H1 (cell line): ENCODE measurements around the gene AVPI1. TPM values are rescaled to one million over a fixed set of nuclear protein-coding genes. Genes with fewer than 3 reads are reported as not detected.

Source experiments
- CTCF ChIA-PET: fragments of 300-600 bp; sonication (Branson Sonifier 250); formaldehyde crosslinking; loops from one replicate; lab custom pipeline; 2021; ENCODE audit not compliant: partially characterized antibody; lab: Charles Lee
- POLR2A ChIA-PET: fragments of 300-600 bp; sonication (Branson Sonifier 250); formaldehyde crosslinking; loops from one replicate; lab custom pipeline; 2021; ENCODE audit warnings: inconsistent platforms; ENCODE audit not compliant: partially characterized antibody; lab: Charles Lee
- DNase-seq, 2 experiments: peaks; one replicate each; pipeline versions ENCODE4 v3.0.0 to v3.0.0-alpha.2; 2010 to 2022; ENCODE audit warnings: low spot score in 2 of 2, low read depth in 1 of 2, mixed read lengths in 1 of 2
- FAIRE-seq: peaks from 2 replicates; lab custom pipeline; 2011; peaks lifted over from hg19 to GRCh38; lab: Jason Lieb, UNC
- H2AFZ ChIP-seq: 2 replicates; pipeline ENCODE4 v1.8.1; 2012; ENCODE audit warnings: low read length, inconsistent platforms
- H2AK5ac ChIP-seq: 2 replicates; pipeline ENCODE4 v1.6.1; 2013; ENCODE audit warnings: low read depth, low read length
- H2BK120ac ChIP-seq: replicated peaks from 2 replicates; pipeline ENCODE3; 2013; ENCODE audit warnings: low read depth, low read length, inconsistent platforms
- H2BK12ac ChIP-seq: 2 replicates; pipeline ENCODE4 v1.6.1; 2013; ENCODE audit warnings: low read depth, low read length
- H2BK15ac ChIP-seq: 2 replicates; pipeline ENCODE4 v1.6.1; 2013; ENCODE audit warnings: low read length
- H2BK20ac ChIP-seq: 2 replicates; pipeline ENCODE4 v1.6.1; 2013; ENCODE audit warnings: low read length
- H2BK5ac ChIP-seq: 2 replicates; pipeline ENCODE4 v1.6.1; 2013; ENCODE audit warnings: low read depth, low read length
- H3K14ac ChIP-seq: 2 replicates; pipeline ENCODE4 v1.6.1; 2013; ENCODE audit warnings: inconsistent platforms; ENCODE audit not compliant: insufficient read length
- H3K18ac ChIP-seq: 2 replicates; pipeline ENCODE4 v1.6.1; 2013; ENCODE audit warnings: low read length; ENCODE audit errors: extremely low read depth
- H3K23ac ChIP-seq: 2 replicates; pipeline ENCODE4 v1.6.1; 2013; ENCODE audit warnings: inconsistent platforms; ENCODE audit not compliant: insufficient read length
- H3K23me2 ChIP-seq: 2 replicates; pipeline ENCODE4 v1.6.1; 2013; ENCODE audit warnings: low read depth, low read length
- H3K27ac ChIP-seq: 2 replicates; pipeline ENCODE4 v1.6.1; 2011; ENCODE audit warnings: low read depth, low read length, inconsistent platforms
- H3K27me3 ChIP-seq, 4 experiments: replicated peaks in 1 of 4; 1 replicate in 1 of 4; 2 replicates in 3 of 4; pipeline versions ENCODE4 v1.6.1 to v1.8.1; 2011 to 2013; ENCODE audit warnings: low read length in 3 of 4, mild to moderate bottlenecking in 3 of 4, inconsistent platforms in 2 of 4, mixed read lengths in 2 of 4, moderate library complexity in 1 of 4; ENCODE audit not compliant: control insufficient read depth in 3 of 4, insufficient read depth in 3 of 4; ENCODE audit errors: extremely low read depth in 1 of 4
- H3K36me3 ChIP-seq, 4 experiments: 2 replicates each; pipeline versions ENCODE4 v1.6.1 to v1.8.1; 2011 to 2013; ENCODE audit warnings: mild to moderate bottlenecking in 4 of 4, low read length in 3 of 4, moderate library complexity in 2 of 4, control low read depth in 1 of 4, inconsistent platforms in 1 of 4; ENCODE audit not compliant: insufficient read depth in 4 of 4, control insufficient read depth in 2 of 4
- H3K4ac ChIP-seq: replicated peaks from 2 replicates; pipeline ENCODE3; 2013; ENCODE audit warnings: low read length, low read depth, mixed read lengths, inconsistent platforms; ENCODE audit not compliant: insufficient read length
- H3K4me1 ChIP-seq, 4 experiments: replicated peaks in 1 of 4; 1 replicate in 1 of 4; 2 replicates in 3 of 4; pipeline versions ENCODE4 v1.6.1 to v1.8.1; 2011 to 2013; ENCODE audit warnings: low read length in 3 of 4, inconsistent platforms in 2 of 4, mixed read lengths in 1 of 4; ENCODE audit not compliant: insufficient read depth in 4 of 4, control insufficient read depth in 3 of 4
- H3K4me2 ChIP-seq, 2 experiments: 2 replicates each; pipeline versions ENCODE4 v1.6.1 to v1.8.1; 2011 to 2013; ENCODE audit warnings: low read depth in 2 of 2, low read length in 2 of 2, control low read depth in 1 of 2, inconsistent platforms in 1 of 2, mild to moderate bottlenecking in 1 of 2; ENCODE audit not compliant: insufficient read depth in 1 of 2
- H3K4me3 ChIP-seq, 4 experiments: fragments of 200-600, 300-600 bp in 1 of 4; sonication (generic), shearing (Covaris generic), sonication (Bioruptor Twin) in 1 of 4; 2 replicates each; pipeline versions ENCODE4 v1.5.1 to v1.8.1; 2011 to 2016; ENCODE audit warnings: low read length in 4 of 4, low read depth in 3 of 4, control low read depth in 2 of 4, inconsistent platforms in 2 of 4, mild to moderate bottlenecking in 2 of 4, mixed read lengths in 1 of 4, moderate library complexity in 1 of 4; ENCODE audit not compliant: insufficient read depth in 2 of 4; ENCODE audit errors: extremely low read depth in 1 of 4
- H3K56ac ChIP-seq: replicated peaks from 2 replicates; pipeline ENCODE3; 2013; ENCODE audit warnings: low read depth, mild to moderate bottlenecking, mixed read lengths, low read length, inconsistent platforms; ENCODE audit not compliant: insufficient read length
- H3K79me1 ChIP-seq: 2 replicates; pipeline ENCODE4 v1.6.1; 2013; ENCODE audit warnings: low read depth, low read length, control low read depth
- H3K79me2 ChIP-seq, 2 experiments: 2 replicates each; pipeline versions ENCODE4 v1.6.1 to v1.8.1; 2012 to 2013; ENCODE audit warnings: low read length in 2 of 2, mild to moderate bottlenecking in 2 of 2, inconsistent platforms in 1 of 2; ENCODE audit not compliant: insufficient read depth in 2 of 2, control insufficient read depth in 1 of 2
- H3K9ac ChIP-seq, 4 experiments: replicated peaks in 1 of 4; 1 replicate in 1 of 4; 2 replicates in 3 of 4; pipeline versions ENCODE4 v1.6.1 to v1.8.1; 2011 to 2013; ENCODE audit warnings: low read depth in 3 of 4, low read length in 3 of 4, control low read depth in 2 of 4, mild to moderate bottlenecking in 2 of 4, moderate library complexity in 2 of 4, inconsistent platforms in 1 of 4; ENCODE audit errors: extremely low read depth in 1 of 4
- H3K9me3 ChIP-seq, 2 experiments: 2 replicates each; pipeline versions ENCODE4 v1.6.1 to v1.8.1; 2012 to 2013; ENCODE audit warnings: mild to moderate bottlenecking in 2 of 2, moderate library complexity in 2 of 2, control low read depth in 1 of 2, inconsistent platforms in 1 of 2, low read depth in 1 of 2, low read length in 1 of 2, mixed read lengths in 1 of 2; ENCODE audit not compliant: insufficient read depth in 2 of 2
- H4K20me1 ChIP-seq, 2 experiments: replicated peaks in 1 of 2; 2 replicates each; pipeline versions ENCODE3 to v1.8.1; 2011 to 2013; ENCODE audit warnings: inconsistent platforms in 2 of 2, low read length in 2 of 2, mild to moderate bottlenecking in 1 of 2; ENCODE audit not compliant: insufficient read depth in 2 of 2, control insufficient read depth in 1 of 2
- H4K5ac ChIP-seq: 2 replicates; pipeline ENCODE4 v1.6.1; 2013; ENCODE audit warnings: low read length, low read depth, mixed read lengths, inconsistent platforms; ENCODE audit not compliant: insufficient read length
- H4K8ac ChIP-seq: 2 replicates; pipeline ENCODE4 v1.8.0; 2013; ENCODE audit warnings: mild to moderate bottlenecking, moderate library complexity, low read length, inconsistent platforms; ENCODE audit not compliant: insufficient read depth; ENCODE audit errors: extremely low read depth
- H4K91ac ChIP-seq: replicated peaks from 2 replicates; pipeline ENCODE3; 2013; ENCODE audit warnings: low read length, mixed read lengths, inconsistent platforms; ENCODE audit not compliant: insufficient read length
- CHD1 ChIP-seq: IDR thresholded peaks from 2 replicates; pipeline ENCODE4 v1.6.1; 2012; ENCODE audit warnings: low read depth, low read length, improper control_type of control experiment
- CTBP2 ChIP-seq: IDR thresholded peaks from 2 replicates; pipeline ENCODE4 v1.7.0; 2011; ENCODE audit warnings: borderline replicate concordance, mild to moderate bottlenecking, moderate library complexity, mixed read lengths, low read length; ENCODE audit not compliant: insufficient read depth, insufficient read length
- KDM5A ChIP-seq: fragments of 200-600 bp; IDR thresholded peaks from 2 replicates; pipeline ENCODE4 v1.7.1; 2012; ENCODE audit warnings: mild to moderate bottlenecking, low read length, inconsistent platforms, mixed read lengths
- RAD21 ChIP-seq, 2 experiments: IDR thresholded peaks in 1 of 2; conservative IDR thresholded peaks in 1 of 2; 2 replicates each; pipeline ENCODE4 v1.6.1; 2011; ENCODE audit warnings: low read depth in 2 of 2, low read length in 2 of 2, improper control_type of control experiment in 1 of 2, inconsistent platforms in 1 of 2, mild to moderate bottlenecking in 1 of 2, moderate library complexity in 1 of 2
- RBBP5 ChIP-seq: IDR thresholded peaks from 2 replicates; pipeline ENCODE4 v1.7.1; 2012; ENCODE audit warnings: low read depth, mild to moderate bottlenecking, inconsistent platforms, low read length, moderate library complexity, borderline replicate concordance
- SP1 ChIP-seq: IDR thresholded peaks from 2 replicates; pipeline ENCODE4 v1.6.1; 2011; ENCODE audit warnings: low read depth, low read length
- SRF ChIP-seq: IDR thresholded peaks from 2 replicates; pipeline ENCODE4 v1.6.1; 2011; ENCODE audit warnings: mild to moderate bottlenecking, low read depth, low read length, moderate library complexity
- TAF1 ChIP-seq: IDR thresholded peaks from 2 replicates; pipeline ENCODE4 v1.6.1; 2011; ENCODE audit warnings: mild to moderate bottlenecking, low read depth, low read length
- TAF7 ChIP-seq: optimal IDR thresholded peaks from 2 replicates; pipeline ENCODE3; 2011; ENCODE audit warnings: low read depth, mild to moderate bottlenecking, inconsistent platforms, low read length, moderate library complexity, borderline replicate concordance
- whole genome bisulfite sequencing, 2 experiments: shearing (Covaris generic) in 1 of 2; methylation state at CpG; one replicate each; pipeline versions ENCODE4 v1.1.6 to v1.1.7; 2013 to 2015; ENCODE audit warnings: low lambda C conversion rate in 2 of 2, mixed read lengths in 2 of 2, inconsistent platforms in 1 of 2, low coverage in 1 of 2, missing lambda C conversion rate in 1 of 2; ENCODE audit not compliant: insufficient replicate concordance in 2 of 2, insufficient coverage in 1 of 2, insufficient read length in 1 of 2; ENCODE audit errors: extremely low coverage in 1 of 2, missing lambda C conversion rate in 1 of 2; 5-methylcytosine and 5-hydroxymethylcytosine counted together
- polyA plus RNA-seq, 7 experiments: library from polyadenylated mRNA; depleted of rRNA in 3 of 7; stranded (reverse) in 5 of 7; unstranded in 2 of 7; fragments of >200 nt in 5 of 7; fragments of 200-250 nt in 2 of 7; gene quantifications; 1 replicate in 5 of 7; 2 replicates in 1 of 7; 4 replicates in 1 of 7; pipeline versions ENCODE4 v1.2.1 to v1.2.3, GENCODE V29; 2011 to 2013; ENCODE audit warnings: missing spikeins in 2 of 7, mixed read lengths in 2 of 7
- total RNA-seq: library from RNA; stranded (reverse); fragmentation: NEBNext Ultra II Directional; extraction: Animal tissue kit (Norgen Biotek cat#: 25700); gene quantifications from 2 replicates; pipeline ENCODE4 v1.2.1, GENCODE V29; 2021

Gene AVPI1
- total and polyA plus RNA-seq, 2 of the 8 experiments (the other 6 are each of a cell fraction or from before 2014, with no cell fraction given): 9.0 to 13.5 TPM

- no peaks in the 10 kb centered on the region for H3K4me1 ChIP-seq
- H2BK120ac ChIP-seq: no peak overlapping the region
- peaks cover 0 to 3% of the 10 kb centered on the region in 2 experiments for H4K20me1 ChIP-seq
- no peak overlapping the region for H3K4me3 ChIP-seq
- DNase-seq (no peak), FAIRE-seq (no peak)
- H3K27me3 ChIP-seq: no peaks in the 10 kb centered on the region
- no peak for TF ChIP-seq RBBP5
- TF ChIP-seq RAD21 (IDR thresholded peaks at IDR 0.05 in 1 of 2, conservative IDR thresholded peaks at IDR 0.05 in 1 of 2; ENCODE audit: low read depth in 2 of 2, low read length in 2 of 2): no peak
- no peak for TF ChIP-seq TAF1
- no peak for TF ChIP-seq SRF
- TF ChIP-seq SP1: no peak
- no peak for TF ChIP-seq CTBP2
- TF ChIP-seq TAF7: no peak
- TF ChIP-seq KDM5A: no peak
- no peak for TF ChIP-seq CHD1
- H4K91ac ChIP-seq: no peak overlapping the region
- no peak overlapping the region for H2BK5ac ChIP-seq
- no peak overlapping the region for H3K18ac ChIP-seq
- H3K9ac ChIP-seq: no peak overlapping the region
- peaks cover 17 to 39% (median 23%) of the 10 kb centered on the region in 4 experiments for H3K36me3 ChIP-seq
- no peak overlapping the region for H3K23ac ChIP-seq
- no peaks in the 10 kb centered on the region for H3K79me2 ChIP-seq
- no peak overlapping the region for H2BK20ac ChIP-seq
- H3K9me3 ChIP-seq: no peaks in the 10 kb centered on the region
- no peak overlapping the region for H3K4me2 ChIP-seq
- H3K4ac ChIP-seq: no peak overlapping the region
- H2AK5ac ChIP-seq: no peak overlapping the region
- no peak overlapping the region for H2BK12ac ChIP-seq
- H3K27ac ChIP-seq: no peak overlapping the region
- no peaks in the 10 kb centered on the region for H3K23me2 ChIP-seq
- no peaks in the 10 kb centered on the region for H3K79me1 ChIP-seq
- H3K14ac ChIP-seq: no peak overlapping the region
- CTCF ChIA-PET: interaction anchor here (0.6 to 2.6 kb wide), 5 partner anchors 7 to 32 kb away, joined by 3 to 11 read pairs (median 4); partner anchors contain the start of gene AVPI1
- no peak overlapping the region for H4K8ac ChIP-seq
- H2AFZ ChIP-seq: no peak overlapping the region
- no peak overlapping the region for H4K5ac ChIP-seq
- H2BK15ac ChIP-seq: no peak overlapping the region
- 87% methylated on average over 1 of the region's 1 CpG; no CpG with 5 or more reads in 1 of the 2 experiments for WGBS, 2 experiments
- H3K56ac ChIP-seq: no peak overlapping the region
- POLR2A ChIA-PET: interaction anchor here (1.3 kb wide), 1 partner anchor 17 kb away, joined by 3 read pairs; the partner anchor contains the start of gene AVPI1
Observed at GRCh38 chr10:97669571-97669970, 17.5 kb downstream of the AVPI1 start.
